NCI-H1105 treated with DMSO at 0.1 percent for 48 hours (cell line): ENCODE results near the gene SLC25A19.
"Not testable (repeated sequence)": the region's sequence is repeated elsewhere in the genome, so short reads cannot be mapped to it uniquely, and the experiment has no call there.

ENCODE experiments used
- DNase-seq: peaks from one replicate; lab custom pipeline; 2025; lab: John Stamatoyannopoulos, UW

The SLC25A19 gene

DNA sequence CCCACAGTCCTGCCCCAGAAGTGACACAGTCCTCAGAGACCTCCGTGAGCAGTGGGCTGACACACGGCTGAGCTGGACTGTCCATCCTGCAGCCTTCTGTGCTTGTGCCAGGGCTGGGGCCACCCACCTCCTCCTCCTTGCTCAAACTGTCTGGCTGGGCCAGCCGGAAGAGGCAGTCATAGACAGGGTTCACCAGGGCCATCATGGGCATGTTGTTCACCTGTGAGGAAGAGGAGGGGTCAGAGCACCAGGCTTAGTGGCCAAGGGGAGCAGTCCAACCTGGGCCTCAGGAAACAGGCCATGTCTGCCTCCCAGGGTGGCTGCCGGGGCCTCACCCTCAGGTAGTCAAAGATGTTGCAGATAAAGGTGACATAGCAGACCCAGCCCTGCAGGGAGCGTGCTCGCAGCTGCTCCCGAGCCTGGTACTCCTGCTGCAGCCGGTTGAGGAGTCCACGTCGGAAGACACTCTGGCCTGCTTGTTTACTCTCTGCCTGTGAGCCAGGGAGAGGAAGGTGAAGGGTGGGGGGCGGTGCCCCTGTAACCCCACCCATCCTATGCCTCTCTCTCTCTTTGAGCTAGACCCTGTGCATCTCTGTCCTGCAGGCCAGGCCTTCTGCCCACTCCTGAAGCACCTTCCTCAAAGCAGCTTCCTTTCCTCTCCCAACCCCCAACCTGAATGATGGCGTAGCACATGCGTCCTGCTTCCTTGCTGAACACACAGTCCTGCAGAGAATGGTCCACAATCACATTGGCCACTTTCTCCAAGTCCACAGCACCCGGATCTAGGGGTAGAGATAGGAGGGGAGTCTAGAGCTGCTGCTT is 21.6 kb downstream of the SLC25A19 start:
- peak; percentile 8 for DNase-seq

DNA sequence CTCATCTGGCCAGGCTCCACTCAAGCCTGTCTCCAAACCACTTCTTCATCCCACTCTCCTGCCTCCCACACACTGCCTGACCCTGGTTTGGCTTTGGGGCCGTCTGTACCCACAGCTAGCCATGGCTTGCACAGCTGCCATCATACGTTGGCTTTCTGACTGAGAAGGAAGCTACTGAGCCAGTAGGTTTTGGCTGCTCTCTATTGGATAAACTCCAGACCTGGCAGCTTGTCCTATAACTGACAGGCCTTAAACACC is 22.2 kb downstream of the SLC25A19 start:
- no peak for DNase-seq

DNA sequence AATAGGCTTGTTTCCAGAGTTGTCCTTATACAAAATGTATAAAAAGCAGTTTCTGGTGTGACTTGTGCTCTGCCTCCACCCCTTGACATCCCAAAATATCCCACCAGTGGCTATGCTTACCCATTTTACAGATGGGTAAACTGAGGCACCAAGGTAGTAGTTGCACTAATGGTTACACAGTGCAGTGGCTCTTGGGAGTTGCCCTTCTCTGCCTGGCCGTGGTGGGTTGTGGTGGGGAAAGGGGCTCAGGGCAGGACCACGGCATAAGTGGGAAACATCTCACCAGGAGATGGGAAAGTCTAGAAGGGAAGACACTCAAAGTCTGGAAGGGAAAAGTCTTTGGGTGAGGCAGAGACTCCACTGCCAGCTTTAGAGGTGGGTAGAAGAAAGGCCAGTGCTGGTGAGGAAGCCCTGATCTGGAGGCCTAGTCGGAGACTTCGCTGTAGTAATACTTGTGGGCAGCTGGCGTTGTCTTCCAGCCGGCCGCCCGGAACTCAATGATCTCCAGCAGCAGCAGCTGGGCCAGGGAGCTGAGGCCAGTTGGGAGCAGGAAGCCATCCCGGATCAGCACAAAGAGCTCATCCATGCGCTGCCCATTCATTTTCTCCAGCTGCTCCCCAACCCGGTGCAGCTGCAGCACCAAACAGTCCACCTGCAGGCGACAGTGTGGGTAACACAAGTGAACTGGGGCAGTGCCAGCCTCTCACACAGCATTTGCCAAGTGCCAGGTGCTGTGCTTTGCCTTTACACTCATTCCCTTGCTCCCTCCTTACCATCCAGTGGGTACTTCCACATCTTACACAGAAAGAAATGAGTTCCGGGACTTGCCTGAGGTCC is 22.7 kb downstream of the SLC25A19 start:
- no peak for DNase-seq

DNA sequence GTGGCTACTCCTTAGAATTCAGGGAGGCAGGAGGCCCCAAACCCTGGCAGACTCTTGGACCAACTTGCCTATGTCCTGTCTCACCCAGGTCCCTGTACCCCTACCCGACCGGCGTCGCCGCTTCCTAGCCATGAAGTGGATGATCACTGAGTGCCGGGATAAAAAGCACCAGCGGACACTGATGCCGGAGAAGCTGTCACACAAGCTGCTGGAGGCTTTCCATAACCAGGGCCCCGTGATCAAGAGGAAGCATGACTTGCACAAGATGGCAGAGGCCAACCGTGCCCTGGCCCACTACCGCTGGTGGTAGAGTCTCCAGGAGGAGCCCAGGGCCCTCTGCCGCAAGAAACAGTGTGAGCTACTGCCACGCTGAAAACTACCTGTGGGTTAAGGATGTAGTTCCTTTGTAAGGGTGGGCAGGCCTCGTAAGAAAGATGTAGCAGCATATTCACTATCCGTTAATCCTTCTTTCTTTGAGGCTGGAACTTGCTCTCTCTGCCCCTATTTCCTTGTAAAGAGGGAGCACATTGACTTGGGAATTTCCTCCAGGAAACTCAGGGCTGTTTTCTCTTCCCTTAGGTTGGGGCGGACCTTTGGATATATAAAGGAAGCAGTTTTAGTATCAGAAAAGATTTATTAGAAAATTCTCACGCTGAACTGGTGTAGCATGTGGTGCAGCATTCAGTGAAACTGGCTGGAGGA is 23.5 kb downstream of the SLC25A19 start:
- DNase-seq = no peak

DNA sequence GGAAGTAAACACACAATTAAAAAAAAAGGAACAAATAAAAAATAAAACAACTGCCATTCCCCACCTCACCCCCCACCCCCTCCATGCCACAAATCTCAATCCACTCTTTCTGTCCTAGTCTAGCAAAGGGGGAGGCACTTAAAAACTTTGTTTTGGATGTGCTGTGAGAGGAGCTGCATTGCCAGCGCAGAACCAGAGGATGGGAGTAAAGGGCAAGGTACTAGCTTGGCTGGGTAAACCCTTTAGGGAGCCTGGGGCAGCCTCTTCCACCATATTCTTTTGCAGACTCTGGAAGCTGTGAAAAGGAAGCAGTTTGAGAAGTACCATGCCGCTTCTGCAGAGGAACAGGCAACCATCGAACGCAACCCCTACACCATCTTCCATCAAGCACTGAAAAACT is 26.2 kb downstream of the SLC25A19 start:
- no peak for DNase-seq

DNA sequence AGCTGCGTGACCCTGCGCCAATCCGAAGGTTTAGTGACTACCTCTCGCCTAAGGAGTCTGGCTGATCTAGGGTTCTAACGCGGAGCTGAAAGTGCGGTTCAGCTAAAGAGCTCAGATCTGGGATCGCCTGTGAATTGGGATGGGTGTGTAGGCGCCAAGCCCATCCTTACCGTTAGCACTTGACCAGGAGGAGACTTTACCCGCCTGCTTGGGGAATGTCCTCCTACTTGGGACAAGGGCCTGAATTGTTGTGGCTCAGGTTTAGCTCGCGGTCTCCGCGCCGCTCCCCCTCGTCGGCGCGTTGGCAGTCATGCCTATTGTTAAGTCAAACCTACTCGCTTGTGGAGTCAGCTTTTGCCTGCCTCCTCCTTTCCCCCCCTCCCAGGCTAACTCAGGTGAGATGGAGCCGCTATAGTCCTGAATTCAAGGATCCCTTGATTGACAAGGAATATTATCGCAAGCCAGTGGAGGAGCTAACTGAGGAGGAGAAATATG is 27.1 kb downstream of the SLC25A19 start:
- DNase-seq = no peak

DNA sequence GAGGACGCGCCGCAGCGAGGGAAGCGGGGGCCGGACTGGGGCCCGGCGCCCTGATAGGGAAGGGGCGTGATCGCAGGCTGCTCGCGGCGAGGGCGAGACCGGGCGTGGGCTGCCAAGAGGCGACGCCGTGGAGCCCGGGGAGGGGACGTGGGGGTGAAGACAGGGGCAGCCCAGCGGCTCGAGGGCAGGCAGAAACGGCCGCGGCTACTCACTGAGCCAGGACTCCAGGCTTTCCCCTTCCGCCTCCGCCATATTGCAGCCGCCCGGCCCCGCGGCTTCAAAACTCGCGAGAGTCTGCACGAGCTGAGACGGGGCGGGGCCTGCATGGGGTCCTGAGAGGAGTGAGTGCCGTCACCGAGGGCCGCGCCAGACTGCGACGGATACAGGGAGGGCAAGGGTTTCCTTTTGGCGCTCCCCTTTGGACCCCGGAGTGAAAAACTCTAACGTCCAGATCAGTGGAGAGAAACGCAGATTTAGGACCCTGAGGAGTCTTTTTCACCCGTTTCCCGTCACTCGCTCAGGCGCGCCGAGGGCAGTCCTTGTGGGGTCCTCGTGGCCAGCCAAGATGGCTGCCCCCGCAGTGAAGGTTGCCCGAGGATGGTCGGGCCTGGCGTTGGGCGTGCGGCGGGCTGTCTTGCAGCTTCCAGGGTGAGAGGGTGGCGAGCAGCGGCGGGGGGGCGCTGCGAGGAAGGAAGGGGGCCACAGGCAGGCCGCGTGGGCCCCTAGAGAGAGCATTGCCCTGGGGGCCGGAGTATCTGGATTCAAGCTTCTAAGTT is 27.7 kb downstream of the SLC25A19 start, which contains the start of the genes GGA3 and MRPS7:
Gene GGA3, minus strand, starts transcription at position 271 of the 776 bp plus-strand sequence. Its CDS starts 19 bp downstream, at position 252.
Gene MRPS7, plus strand, starts transcription at position 544 of the 776 bp plus-strand sequence. Its CDS starts 22 bp downstream, at position 566.
- peak; percentile 81 for DNase-seq

DNA sequence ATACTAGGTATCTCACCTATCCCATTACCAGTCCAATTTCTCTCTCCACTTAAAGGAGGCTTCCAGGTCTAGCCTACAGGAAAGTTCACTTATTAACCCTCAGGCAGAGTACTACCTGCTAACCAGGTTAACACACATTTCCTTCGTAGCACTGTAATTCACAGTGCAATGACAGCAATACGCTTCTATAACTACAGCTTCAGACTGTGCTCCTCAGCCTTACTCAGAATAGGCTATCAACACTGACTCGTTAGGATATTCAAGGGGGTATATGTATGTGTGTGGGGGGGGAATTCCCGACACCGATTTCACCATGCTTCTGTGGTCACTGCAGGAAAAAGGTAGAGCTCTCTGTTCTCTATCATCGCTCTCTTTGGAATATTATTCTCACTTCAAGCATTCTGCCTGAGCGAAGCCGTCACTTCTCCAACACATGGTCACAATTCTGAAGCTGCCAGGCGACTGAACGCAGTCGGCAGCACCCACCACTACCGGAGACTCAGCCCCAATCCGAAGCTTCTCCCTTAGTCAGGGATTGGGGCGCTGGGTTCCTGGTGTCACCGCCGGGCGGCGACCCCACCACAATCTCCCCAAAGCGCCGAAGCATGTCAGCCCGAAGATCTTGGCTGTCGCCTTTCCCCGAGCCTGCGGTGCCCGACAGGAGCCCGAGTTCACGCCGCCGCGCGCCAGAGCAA is 28.4 kb downstream of the SLC25A19 start:
- DNase-seq = no peak

DNA sequence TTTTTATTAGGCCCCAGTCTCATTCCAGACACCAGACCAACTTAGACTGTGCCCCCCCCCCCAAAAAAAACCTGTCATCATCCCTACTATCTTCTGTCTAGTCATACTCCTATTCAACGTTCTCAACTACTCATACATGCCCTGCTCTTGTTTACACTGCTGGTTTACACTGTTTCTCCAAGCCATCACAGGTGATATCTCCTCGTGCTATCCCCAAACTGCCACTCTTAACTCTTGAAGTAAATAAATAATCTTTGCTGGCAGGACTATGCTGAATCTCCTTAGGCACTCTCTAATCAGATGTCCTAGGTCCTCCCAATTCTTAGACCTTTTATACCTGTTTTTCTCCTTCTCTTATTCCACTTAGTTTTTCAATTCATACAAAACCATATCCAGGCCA is 32.0 kb downstream of the SLC25A19 start:
- not testable (repeated sequence) for DNase-seq

DNA sequence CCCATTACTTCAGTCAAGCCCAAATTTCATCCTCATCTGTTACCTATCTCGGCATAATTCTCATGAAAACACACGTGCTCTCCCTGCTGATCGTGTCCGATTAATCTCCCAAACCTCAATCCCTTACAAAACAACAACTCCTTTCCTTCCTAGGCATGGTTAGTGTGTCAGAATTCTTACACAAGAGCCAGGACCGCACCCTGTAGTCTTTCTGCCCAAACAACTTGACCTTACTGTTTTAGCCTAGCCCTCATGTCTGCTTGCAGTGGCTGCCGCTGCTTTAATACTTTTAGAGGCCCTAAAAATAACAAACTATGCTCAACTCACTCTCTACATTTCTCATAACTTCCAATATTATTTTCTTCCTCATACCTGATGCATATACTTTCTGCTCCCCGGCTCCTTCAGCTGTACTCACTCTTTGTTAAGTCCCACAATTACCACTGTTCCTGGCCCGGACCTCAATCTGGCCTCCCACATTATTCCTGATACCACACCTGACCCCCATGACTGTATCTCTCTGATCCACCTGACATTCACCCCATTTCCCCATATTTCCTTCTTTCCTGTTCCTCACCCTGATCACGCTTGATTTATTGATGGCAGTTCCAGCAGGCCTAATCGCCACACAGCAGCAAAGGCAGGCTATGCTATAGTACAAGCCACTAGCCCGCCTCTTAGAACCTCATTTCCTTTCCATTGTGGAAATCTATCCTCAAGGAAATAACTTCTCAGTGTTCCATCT is 33.1 kb downstream of the SLC25A19 start:
- DNase-seq = not testable (repeated sequence)

DNA sequence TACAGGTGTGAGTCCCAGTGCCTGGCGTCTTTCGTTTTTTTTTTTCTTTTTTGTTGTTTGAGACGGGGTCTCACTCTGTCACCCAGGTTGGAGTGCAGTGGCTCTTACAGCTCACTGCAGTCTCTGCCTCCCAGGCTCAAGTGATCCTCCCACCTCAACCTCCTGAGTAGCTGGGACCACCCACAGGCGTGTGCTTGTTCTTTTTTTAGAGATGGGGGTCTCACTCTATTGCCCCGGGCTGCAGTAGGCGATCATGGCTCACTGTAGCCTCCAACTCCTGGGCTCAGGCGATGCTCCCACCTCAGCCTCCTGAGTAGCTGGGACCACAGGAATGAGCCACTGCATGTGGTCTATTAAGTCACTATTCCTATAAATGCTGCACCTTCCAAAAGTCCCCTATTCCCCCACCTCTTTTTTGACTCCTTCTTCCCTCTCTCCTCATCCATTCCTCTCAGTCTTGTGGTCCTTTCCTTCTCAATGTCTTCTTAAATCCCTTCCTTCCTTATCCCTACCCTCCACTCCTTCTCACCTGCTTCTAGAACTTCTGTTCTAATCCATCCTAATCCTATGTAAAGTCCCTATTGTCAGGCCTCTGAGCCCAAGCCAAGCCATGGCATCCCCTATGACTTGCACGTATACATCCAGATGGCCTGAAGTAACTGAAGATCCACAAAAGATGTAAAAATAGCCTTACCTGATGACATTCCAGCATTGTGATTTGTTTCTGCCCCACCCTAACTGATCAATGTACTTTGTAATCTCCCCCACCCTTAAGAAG is 37.0 kb downstream of the SLC25A19 start:
- no peak for DNase-seq

DNA sequence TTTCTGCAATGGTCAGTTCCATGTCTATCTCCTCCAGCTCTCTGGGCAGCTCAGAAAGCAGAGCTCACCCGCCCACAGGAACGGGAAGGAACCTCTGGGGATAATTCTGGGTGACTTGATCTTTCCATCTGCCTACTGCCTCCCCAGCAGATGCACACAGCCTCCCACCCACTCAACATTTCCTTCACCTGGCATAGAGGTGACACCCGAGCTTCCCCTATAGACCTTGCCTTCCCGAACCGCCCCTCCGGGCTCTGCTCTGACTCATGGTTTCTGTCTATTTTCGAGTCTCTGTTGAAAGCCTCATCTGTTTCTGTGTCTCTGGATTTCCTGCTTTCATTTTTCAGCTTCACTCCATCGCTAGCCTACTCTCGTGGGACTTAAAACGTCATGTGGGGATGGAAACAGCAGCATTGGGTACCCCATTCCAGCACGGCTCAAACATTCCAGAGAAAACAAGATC is 39.2 kb downstream of the SLC25A19 start:
- no peak for DNase-seq

DNA sequence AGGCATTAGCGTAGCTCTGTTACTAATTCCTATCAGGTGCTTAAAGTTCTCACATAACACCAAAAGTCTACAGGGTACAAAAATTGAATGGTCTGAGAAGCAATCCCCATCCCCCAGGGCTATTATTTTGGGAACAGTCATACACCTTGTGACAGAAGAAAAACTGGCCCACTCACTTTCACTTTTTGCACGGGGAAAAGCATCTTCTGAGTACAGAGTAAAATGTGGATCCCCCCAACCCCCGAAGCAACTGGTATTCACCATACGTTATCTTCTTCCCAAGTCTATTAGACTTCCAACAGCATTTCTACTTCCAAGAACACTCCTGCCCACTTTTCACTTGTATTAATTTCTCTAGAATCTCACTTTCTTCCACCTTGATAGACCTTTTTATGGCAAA is 39.7 kb downstream of the SLC25A19 start:
- DNase-seq = no peak

DNA sequence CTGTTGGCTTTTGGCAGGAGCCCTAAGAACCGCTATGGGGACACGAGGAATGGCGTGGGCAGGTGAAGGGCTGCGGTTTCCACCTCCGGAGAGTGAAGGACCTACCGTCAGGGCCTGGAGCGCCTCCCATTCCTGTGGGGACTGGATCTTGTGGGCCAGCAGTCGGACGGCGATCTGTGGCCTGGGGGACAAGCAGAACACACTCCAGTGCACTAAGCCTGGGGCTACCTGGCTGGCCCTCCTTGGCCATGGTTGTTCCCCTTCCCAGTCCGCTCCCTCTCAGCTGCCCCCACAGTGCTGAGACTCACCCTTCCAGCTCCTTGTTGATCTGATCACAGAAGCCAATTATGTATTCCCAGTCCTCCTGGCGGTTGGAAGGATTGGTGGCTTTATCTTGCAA is 42.8 kb downstream of the SLC25A19 start:
- no peak for DNase-seq

DNA sequence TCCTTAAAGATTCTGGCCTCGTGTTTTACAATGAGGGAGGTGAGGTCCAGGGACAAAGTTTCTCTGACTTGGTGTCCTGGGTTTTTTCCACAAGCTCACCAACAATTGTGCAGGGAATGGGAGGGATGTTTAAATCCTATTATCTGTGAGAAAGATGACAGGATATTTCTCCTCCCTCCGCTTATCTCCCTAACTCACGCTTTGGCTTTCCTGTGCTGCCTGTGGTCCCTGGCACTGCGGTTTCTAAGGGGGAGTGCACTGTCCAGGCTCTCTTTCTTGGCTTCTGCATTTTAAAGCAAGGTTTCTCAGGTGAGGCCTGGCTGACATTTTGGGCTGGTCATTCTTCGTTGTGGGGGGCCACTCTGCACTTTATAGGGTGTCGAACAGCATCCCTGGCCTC is 44.2 kb downstream of the SLC25A19 start:
- no peak for DNase-seq

DNA sequence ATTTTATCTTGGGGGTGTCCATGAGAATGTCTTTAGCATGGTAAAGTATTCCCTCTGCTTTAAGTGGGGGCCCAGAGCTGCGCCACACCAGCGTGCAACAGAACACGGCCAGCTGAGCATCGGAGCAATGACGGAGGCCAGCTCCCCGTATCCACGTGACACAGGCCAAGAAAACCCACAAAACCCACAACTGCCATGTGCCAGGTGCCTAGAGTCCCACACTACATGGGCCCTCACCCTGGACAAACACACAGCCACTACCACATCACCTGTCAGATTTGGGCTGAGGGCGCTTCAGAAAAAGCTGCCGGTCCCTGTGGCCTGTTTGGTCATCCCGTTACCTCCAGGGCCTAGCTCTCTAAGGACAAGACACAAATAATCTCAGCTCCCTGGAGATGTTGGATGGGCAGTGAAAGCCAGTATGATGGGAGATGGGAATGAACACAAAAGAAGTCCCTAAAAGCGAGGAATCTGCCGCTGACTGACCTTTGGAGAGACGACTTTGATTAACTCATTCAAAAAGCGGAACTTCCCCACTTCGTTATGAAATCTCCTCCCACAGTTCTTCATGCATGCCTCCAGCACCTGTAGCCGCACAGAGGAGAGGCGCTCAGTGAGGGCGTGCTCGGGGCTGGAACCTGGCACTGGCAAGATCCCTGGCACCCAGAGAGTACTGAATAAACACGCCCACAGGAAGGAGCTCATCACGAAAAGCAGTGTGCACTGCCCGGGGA is 44.9 kb downstream of the SLC25A19 start:
- no peak for DNase-seq

DNA sequence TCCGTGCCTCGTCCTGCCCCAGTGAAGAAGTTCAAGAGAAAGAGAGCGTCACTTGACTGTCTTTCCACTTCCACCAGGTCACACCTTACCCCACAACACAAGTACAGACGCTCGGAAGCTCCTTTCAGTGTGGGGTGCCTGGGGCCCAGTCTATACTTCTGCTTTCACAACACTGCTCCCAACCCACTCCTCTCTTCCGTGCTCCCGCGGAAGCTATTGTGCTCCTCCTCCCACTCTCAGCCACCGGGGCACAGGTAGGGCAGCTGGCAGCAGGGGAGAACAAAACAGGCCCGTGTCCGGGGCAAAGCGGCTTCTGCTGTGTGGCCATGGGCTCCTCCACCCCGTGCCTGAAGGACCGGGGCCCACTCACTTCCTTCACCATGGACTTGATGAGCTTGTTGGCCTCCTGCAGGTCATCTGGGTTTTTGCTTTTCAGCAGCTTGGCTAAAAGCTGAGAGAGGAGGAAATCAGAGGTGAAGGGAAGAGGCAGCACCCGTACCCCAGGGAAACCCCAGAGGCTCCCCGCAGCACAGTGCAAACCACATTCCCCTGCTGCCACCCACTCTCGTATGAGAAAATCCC is 46.7 kb downstream of the SLC25A19 start:
- DNase-seq = no peak

DNA sequence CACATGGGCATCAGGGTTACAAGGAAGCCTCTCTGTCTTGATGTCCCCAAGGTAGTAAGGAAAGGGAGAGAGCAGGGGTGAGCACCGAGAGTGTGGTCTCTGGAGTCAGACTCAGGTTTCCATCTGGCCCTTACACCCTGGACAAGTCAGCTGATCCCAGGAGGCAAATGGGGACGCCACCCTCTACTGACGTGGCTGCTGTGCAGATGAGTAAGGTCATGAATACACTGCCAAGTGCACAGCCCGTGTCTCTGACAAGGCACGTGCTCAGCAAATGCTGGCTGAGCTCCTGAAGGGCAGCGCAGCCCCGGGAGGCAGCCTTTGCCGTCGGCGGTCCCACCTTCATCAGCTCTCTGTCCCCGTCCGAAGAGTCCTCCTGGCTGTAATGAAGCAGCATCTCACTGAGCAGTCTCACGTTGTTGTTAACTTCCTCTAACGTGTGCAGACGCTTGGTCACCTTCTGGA is 47.2 kb downstream of the SLC25A19 start:
- DNase-seq = no peak
